C4-2B (cell line): ENCODE data around the gene PRKCQ.

Experiments
- H3K27ac ChIP-seq: fragments of 450-650 bp; 2 replicates; pipeline ENCODE4 v1.5.1; 2017
- CTCF ChIP-seq: fragments of 450-650 bp; conservative IDR thresholded peaks from 2 replicates; pipeline ENCODE4 v1.5.1; 2017; ENCODE audit warnings: mild to moderate bottlenecking
- ZFX ChIP-seq: fragments of 450-650 bp; IDR thresholded peaks from 2 replicates; pipeline ENCODE4 v1.6.1; 2017

Gene PRKCQ

GRCh38 chr10:6395606-6396005 is 184.5 kb downstream of the PRKCQ start:
- no peak for TF ChIP-seq ZFX

GRCh38 chr10:6394084-6394483 is 186.0 kb downstream of the PRKCQ start:
- no peak overlapping the region for H3K27ac ChIP-seq
- TF ChIP-seq CTCF (no peak), ZFX (no peak)

More at GRCh38 chr10:6395606-6396005, 184.5 kb downstream of the PRKCQ start:
- no peak overlapping the region for H3K27ac ChIP-seq

GRCh38 chr10:6393168-6393567 is 186.9 kb downstream of the PRKCQ start:
- no peak overlapping the region for H3K27ac ChIP-seq
- TF ChIP-seq ZFX: no peak
- TF ChIP-seq CTCF: no peak

GRCh38 chr10:6390213-6390845 is 189.7 kb downstream of the PRKCQ start:
- no peak overlapping the region for H3K27ac ChIP-seq
- no peak for TF ChIP-seq CTCF
- TF ChIP-seq ZFX: no peak

- H3K27ac ChIP-seq: no peak overlapping the region
- no peak for TF ChIP-seq CTCF
- no peak for TF ChIP-seq ZFX
These were observed 191.7 kb downstream of the PRKCQ start for GRCh38 chr10:6388261-6388893.

- H3K27ac ChIP-seq: no peak overlapping the region
- TF ChIP-seq CTCF (no peak), ZFX (no peak)
These were observed 193.1 kb downstream of the PRKCQ start for GRCh38 chr10:6386960-6387359.

GRCh38 chr10:6386346-6386745 is 193.7 kb downstream of the PRKCQ start:
- no peak overlapping the region for H3K27ac ChIP-seq
- TF ChIP-seq CTCF (no peak), ZFX (no peak)

- no peak overlapping the region for H3K27ac ChIP-seq
These were observed 194.4 kb downstream of the PRKCQ start for GRCh38 chr10:6385665-6386064.

More at GRCh38 chr10:6385665-6386064, 194.4 kb downstream of the PRKCQ start:
- TF ChIP-seq ZFX: no peak
- no peak for TF ChIP-seq CTCF
